Fibroblast of skin of back (primary cell): Measurements from ENCODE around the gene PAK1.

Experiments used
- DNase-seq: peaks from one replicate; pipeline ENCODE4 v3.0.0-alpha.2; 2013

Gene PAK1

GRCh38 chr11:77472991-77473800 is 698 bp downstream of the PAK1 start:
- DNase-seq, result peak; percentile 15

DNA sequence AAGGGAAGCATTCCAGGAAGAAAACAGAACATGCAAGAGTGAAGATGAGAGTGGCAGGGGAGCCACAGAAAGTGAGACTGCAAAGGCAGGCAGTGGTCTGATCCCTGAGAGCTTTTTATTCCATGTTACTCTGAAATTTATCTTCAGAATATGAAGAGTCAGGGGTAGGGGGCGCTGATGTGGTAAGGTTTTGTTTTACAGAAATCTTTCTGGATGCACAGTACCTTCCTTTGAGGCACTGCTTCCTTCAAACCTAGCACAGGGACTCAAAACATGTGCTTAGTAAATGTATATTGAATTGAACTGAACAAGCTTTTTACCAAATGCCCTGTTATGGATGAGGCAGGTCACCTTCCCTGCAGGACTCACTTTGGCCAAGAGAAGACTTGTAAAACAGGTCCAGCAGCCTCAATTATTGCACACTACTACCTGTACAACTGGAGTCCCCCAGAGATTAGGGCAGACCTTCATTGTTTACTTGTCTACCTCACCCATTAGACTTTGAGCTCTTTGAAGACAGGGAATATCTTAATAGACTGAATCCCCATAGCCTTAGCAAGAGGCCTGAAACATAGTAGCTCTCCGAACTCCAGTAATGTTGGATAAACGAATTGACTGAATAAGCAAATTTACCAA is 2.2 kb downstream of the PAK1 start:
- no peak for DNase-seq

DNA sequence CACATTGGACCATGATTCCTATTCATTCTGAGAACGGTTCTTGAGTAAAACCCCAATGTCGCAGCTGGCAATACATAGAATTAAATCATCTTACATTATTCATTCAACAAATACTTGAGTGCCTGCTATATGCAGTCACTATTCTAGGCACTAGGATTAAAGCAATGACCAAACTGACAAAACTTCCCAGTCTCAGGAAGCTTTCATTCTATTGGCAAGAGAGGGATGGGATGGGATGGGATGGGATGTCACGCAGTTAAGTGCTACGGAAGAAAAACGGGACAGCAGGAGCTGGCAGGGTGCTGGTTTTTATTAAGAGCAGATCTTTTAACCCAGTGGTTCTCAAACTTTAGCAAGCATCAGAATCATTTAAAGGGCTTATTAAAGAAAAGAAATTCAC is 2.9 kb downstream of the PAK1 start:
- DNase-seq, result no peak

DNA sequence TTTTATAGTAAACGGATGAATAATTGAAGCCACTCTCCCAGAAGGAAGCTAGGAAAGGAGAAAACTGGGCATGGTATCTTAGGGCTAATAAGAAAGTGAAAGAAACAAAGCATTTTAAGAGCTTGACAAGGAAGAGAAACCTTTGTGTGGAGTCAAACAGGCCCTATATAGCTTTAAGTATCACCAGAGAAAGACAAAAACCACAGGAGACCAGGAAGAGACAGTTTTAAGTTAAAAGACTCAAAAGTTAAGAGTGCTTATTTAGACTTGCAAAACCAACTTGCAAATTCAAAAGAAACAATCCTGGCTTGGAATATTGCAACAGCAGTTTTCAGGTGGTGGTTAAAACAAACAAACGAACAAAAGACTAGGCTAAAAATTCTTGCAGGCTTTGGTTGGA is 3.4 kb downstream of the PAK1 start:
- no peak for DNase-seq

DNA sequence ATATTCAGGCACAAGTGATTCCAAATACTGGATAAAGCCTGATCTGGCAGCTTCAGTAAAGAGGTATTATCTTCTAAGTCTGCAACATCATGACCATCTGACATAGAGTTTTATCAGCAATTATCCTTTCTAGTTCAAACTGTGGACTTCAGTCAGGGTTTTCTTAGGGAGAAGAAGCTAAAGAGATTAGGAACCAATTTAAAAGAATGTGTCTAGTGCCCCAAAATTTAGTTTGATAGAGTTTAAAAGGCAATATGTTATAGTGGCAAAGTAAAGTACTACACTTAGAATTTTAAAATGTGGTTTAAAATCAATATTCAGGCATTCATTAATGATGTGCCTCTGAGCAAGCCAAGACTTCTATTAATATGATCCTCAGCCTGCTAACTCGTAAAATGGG is 5.4 kb downstream of the PAK1 start:
- no peak for DNase-seq

DNA sequence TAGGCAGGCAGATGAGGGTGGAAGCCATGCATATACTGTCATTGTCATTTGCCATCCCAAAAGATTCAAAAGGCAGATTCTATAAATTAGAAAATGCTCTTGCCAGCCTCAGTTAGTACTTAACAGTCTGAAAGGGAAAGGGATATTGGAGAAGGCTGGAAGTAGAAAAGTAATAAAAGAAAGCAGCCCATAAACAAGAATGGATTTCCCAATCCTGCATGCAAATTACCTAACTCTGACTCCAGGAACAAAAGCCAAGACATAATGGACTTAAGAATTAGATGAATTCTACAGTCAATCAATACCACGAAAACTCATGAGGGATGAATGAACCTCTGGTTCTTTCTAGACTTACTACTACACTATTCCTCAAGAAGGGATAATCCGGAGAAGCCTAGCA is 5.9 kb downstream of the PAK1 start:
- no peak for DNase-seq

DNA sequence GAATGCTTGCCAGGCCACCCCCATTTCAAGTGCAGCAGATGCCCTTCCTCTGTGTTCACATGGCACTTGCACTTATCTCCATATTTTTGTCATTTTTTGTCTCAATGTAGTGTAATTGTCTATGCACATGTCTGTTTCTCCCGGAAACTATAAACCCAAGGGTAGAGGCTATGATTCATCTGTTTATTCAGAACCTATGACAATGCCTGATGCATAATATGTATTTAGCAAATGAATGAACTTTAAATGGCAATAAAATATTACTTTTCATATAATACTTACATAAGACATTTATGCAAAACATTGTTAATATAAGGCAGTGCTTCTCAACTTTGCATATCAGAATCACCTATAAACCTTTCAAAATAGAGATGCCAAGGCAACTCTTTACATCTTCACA is 6.7 kb downstream of the PAK1 start:
- DNase-seq, result no peak

GRCh38 chr11:77457340-77457739 is 16.6 kb downstream of the PAK1 start:
- no peak for DNase-seq

GRCh38 chr11:77455740-77456139 is 18.2 kb downstream of the PAK1 start:
- DNase-seq, result no peak

- no peak for DNase-seq
Measured at GRCh38 chr11:77454867-77455655, 18.8 kb downstream of the PAK1 start.

GRCh38 chr11:77450227-77450626 is 23.7 kb downstream of the PAK1 start:
- DNase-seq, result no peak

GRCh38 chr11:77449784-77450183 is 24.1 kb downstream of the PAK1 start:
- DNase-seq, result no peak

GRCh38 chr11:77449060-77449521 is 24.8 kb downstream of the PAK1 start:
- DNase-seq, result no peak

DNA sequence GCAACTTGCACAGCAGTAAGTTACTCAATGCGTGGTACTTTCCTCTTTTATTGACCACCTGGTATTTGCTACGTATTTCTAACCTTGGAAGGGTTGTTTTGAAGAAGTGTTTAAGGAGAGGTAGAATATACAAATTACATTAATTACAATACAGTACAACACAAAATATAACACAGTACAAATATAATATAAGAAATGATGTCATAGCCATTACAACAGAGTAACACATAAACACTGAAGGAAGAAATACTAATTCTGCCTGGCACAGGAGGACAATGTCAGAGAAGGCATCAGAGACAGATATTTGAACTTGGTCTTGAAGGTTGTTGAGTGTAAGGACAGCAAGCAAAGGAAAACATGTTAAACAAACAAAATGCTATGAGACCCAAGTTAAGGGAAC is 25.6 kb downstream of the PAK1 start:
- DNase-seq, result no peak

GRCh38 chr11:77446911-77447629 is 26.8 kb downstream of the PAK1 start:
- no peak for DNase-seq

- no peak for DNase-seq
Measured at GRCh38 chr11:77444261-77444660, 29.6 kb downstream of the PAK1 start.

GRCh38 chr11:77442394-77443053 is 31.4 kb downstream of the PAK1 start:
- DNase-seq, result no peak

DNA sequence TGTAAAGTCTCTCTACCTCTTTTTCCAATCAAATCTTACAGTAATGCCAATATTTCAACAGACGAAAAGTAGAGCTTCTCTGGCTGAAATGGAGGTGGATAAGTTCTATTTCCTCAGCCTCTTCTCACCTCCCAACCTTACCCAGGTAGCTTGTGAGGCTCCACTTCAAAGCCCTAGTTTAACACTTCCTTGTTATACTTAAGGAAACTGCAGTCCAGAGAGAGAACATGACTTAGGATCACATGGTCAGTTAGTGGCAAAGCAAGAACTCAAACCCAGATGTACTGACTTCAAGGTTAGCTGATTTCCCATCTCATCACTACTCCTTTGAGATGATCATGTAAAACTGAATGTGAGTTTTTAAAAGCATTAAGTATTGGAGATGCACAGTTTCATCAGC is 32.5 kb downstream of the PAK1 start:
- DNase-seq, result no peak

DNA sequence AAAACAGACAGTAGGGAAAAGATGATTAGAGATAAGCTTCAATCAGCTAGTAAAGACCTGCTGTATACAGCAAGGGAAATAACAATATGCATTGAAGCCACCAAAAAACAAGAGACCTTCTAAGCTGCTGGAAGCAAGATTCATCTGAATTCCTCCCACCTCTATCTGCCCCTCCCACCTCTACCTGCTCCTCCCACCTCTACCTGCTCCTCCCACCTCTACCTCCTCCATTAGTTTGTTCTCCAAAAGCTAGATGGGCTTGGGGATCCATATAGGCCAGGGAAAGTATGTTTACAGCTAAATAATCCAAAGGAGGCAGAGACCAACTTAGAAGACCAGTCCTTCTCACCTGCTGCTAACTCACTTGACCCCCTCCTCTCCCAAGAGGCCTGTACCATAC is 33.2 kb downstream of the PAK1 start:
- no peak for DNase-seq

GRCh38 chr11:77438487-77438886 is 35.4 kb downstream of the PAK1 start:
- no peak for DNase-seq

DNA sequence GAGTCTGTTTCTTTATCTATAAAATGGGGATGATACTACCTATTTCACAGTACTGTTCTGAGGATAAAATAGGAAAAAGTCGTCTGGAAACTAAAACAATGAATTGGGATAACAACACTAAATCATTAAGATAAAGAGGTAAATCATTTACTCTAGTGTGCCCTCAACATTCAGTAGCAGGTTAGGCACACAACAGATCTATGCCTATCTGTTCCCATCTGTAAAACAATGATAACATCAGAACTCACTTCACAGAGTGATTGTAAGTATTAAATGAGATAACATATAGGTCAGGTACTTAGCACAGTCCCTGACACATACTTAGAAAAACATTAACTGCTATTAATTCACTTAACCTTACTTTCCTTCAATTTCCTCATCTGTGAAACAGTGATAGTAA is 36.9 kb downstream of the PAK1 start:
- DNase-seq, result no peak

- no peak for DNase-seq
Measured at GRCh38 chr11:77436506-77436905, 37.4 kb downstream of the PAK1 start.
